Activated T-helper 2 cell treated with anti-CD3 and anti-CD28 coated beads, Interferon-gamma antibody, Interleukin-2, Interleukin-4, amounts not matched to agents 10 μg/mL and 5 μg/mL and 100 μg/mL, durations not matched to agents 14 hours and 24 hours and 36 hours (primary cell): ENCODE measurements around the gene SMIM17. TPM values are rescaled to one million over a fixed set of nuclear protein-coding genes. Genes with fewer than 3 reads are reported as not detected.
"Not testable (repeated sequence)": the region's sequence is repeated elsewhere in the genome, so short reads cannot be mapped to it uniquely, and the experiment has no call there.

Experiments
- DNase-seq: peaks from one replicate; pipeline ENCODE4 v3.0.0; 2021; ENCODE audit warnings: low spot score
- H3K27ac Mint-ChIP-seq: one replicate; pipeline ENCODE4 v1.8.0; 2021; ENCODE audit warnings: mixed read lengths
- H3K27me3 Mint-ChIP-seq: one replicate; pipeline ENCODE4 v1.8.0; 2021; ENCODE audit warnings: low read depth, mixed read lengths
- H3K36me3 Mint-ChIP-seq: one replicate; pipeline ENCODE4 v1.8.0; 2021; ENCODE audit warnings: low read depth, mixed read lengths
- H3K4me1 Mint-ChIP-seq: one replicate; pipeline ENCODE4 v1.8.0; 2021; ENCODE audit warnings: low read depth, mixed read lengths
- H3K4me3 Mint-ChIP-seq: one replicate; pipeline ENCODE4 v1.8.0; 2021; ENCODE audit warnings: low read depth, mild to moderate bottlenecking, moderate library complexity, mixed read lengths
- H3K9me3 Mint-ChIP-seq: one replicate; pipeline ENCODE4 v1.8.0; 2021; ENCODE audit warnings: mixed read lengths
- intact Hi-C: fragments of 100-400 bp; cut with micrococcal nuclease; formaldehyde crosslinking; loops from one replicate; pipeline ENCODE4 v1.15.1; 2023
- total RNA-seq: library from RNA; stranded (reverse); gene quantifications from 2 replicates; pipeline ENCODE4 v1.2.3, GENCODE V29; 2022

SMIM17 gene
- total RNA-seq, 1 donor from 2014 or later: not detected

GRCh38 chr19:56664511-56664910 is 21.6 kb downstream of the SMIM17 start:
- Mint-ChIP-seq H3K4me1 (no peaks in the 10 kb centered on the region), H3K27ac (no peak overlapping the region), H3K27me3 (no peaks in the 10 kb centered on the region), H3K4me3 (no peak overlapping the region), H3K36me3 (no peaks in the 10 kb centered on the region), H3K9me3 (peaks cover 51% of the 10 kb centered on the region)
- intact Hi-C loops: no loop called here
- no peak for DNase-seq

GRCh38 chr19:56667311-56667870 is 24.4 kb downstream of the SMIM17 start:
- H3K27me3 Mint-ChIP-seq: no peaks in the 10 kb centered on the region
- DNase-seq: no peak
- no peak overlapping the region for H3K27ac Mint-ChIP-seq
- intact Hi-C loops: no loop called here
- H3K4me1 Mint-ChIP-seq: no peaks in the 10 kb centered on the region
- peaks cover 3% of the 10 kb centered on the region for H3K36me3 Mint-ChIP-seq
- H3K9me3 Mint-ChIP-seq: peaks cover 46% of the 10 kb centered on the region
- no peak overlapping the region for H3K4me3 Mint-ChIP-seq

GRCh38 chr19:56668676-56669075 is 25.7 kb downstream of the SMIM17 start:
- Mint-ChIP-seq H3K4me3 (no peak overlapping the region), H3K27ac (no peak overlapping the region), H3K4me1 (no peaks in the 10 kb centered on the region), H3K36me3 (peaks cover 3% of the 10 kb centered on the region), H3K9me3 (peaks cover 38% of the 10 kb centered on the region), H3K27me3 (no peaks in the 10 kb centered on the region)
- intact Hi-C loops: no loop called here
- no peak for DNase-seq

- peaks cover 3% of the 10 kb centered on the region for H3K36me3 Mint-ChIP-seq
- H3K27me3 Mint-ChIP-seq: no peaks in the 10 kb centered on the region
- H3K9me3 Mint-ChIP-seq: peaks cover 51% of the 10 kb centered on the region
- DNase-seq: no peak
- intact Hi-C loops: no loop called here
- peak overlapping the region; percentile 55 for H3K4me3 Mint-ChIP-seq
- no peaks in the 10 kb centered on the region for H3K4me1 Mint-ChIP-seq
- H3K27ac Mint-ChIP-seq: no peak overlapping the region
Observed at GRCh38 chr19:56670401-56670960, 27.5 kb downstream of the SMIM17 start.

- peaks cover 3% of the 10 kb centered on the region for H3K36me3 Mint-ChIP-seq
- H3K27me3 Mint-ChIP-seq: no peaks in the 10 kb centered on the region
- H3K4me1 Mint-ChIP-seq: no peaks in the 10 kb centered on the region
- no peak overlapping the region for H3K27ac Mint-ChIP-seq
- peaks cover 51% of the 10 kb centered on the region for H3K9me3 Mint-ChIP-seq
- DNase-seq: no peak
- H3K4me3 Mint-ChIP-seq: peak overlapping the region; percentile 64
- intact Hi-C loops: no loop called here
Observed at GRCh38 chr19:56670961-56671612, 28.1 kb downstream of the SMIM17 start.

GRCh38 chr19:56671613-56671994 is 28.6 kb downstream of the SMIM17 start, which contains the start of gene ZNF835:
Gene ZNF835 (minus strand): TSS chr19:56671757. CDS start chr19:56665198, 6,559 bp downstream.
- Mint-ChIP-seq H3K4me1 (no peaks in the 10 kb centered on the region), H3K36me3 (peaks cover 3% of the 10 kb centered on the region), H3K4me3 (peak within 1 kb of the TSS; percentile 64), H3K27me3 (no peaks in the 10 kb centered on the region), H3K9me3 (peaks cover 51% of the 10 kb centered on the region), H3K27ac (no peak within 1 kb of the TSS)
- intact Hi-C loops: no loop called here
- DNase-seq: peak; percentile 22

GRCh38 chr19:56672610-56673009 is 29.7 kb downstream of the SMIM17 start:
- H3K4me1 Mint-ChIP-seq, H3K27ac Mint-ChIP-seq, H3K4me3 Mint-ChIP-seq, DNase-seq, intact Hi-C loops, H3K27me3 Mint-ChIP-seq, H3K36me3 Mint-ChIP-seq: not testable (repeated sequence)
- H3K9me3 Mint-ChIP-seq: peaks cover 45% of the 10 kb centered on the region

- Mint-ChIP-seq H3K27me3 (no peaks in the 10 kb centered on the region), H3K4me1 (no peaks in the 10 kb centered on the region), H3K36me3 (no peaks in the 10 kb centered on the region), H3K27ac (no peak overlapping the region), H3K4me3 (no peak overlapping the region), H3K9me3 (peaks cover 54% of the 10 kb centered on the region)
- DNase-seq: no peak
- intact Hi-C loops: no loop called here
Observed at GRCh38 chr19:56678205-56678604, 35.2 kb downstream of the SMIM17 start.

- Mint-ChIP-seq H3K4me1 (no peaks in the 10 kb centered on the region), H3K27me3 (no peaks in the 10 kb centered on the region), H3K36me3 (no peaks in the 10 kb centered on the region), H3K27ac (no peak overlapping the region), H3K4me3 (no peak overlapping the region), H3K9me3 (peaks cover 58% of the 10 kb centered on the region)
- intact Hi-C loops: no loop called here
- DNase-seq: no peak
Observed at GRCh38 chr19:56681702-56682101, 38.7 kb downstream of the SMIM17 start.

- DNase-seq: no peak
- H3K4me3 Mint-ChIP-seq: no peak overlapping the region
- H3K36me3 Mint-ChIP-seq: no peaks in the 10 kb centered on the region
- H3K4me1 Mint-ChIP-seq: no peaks in the 10 kb centered on the region
- peaks cover 58% of the 10 kb centered on the region for H3K9me3 Mint-ChIP-seq
- intact Hi-C loops: no loop called here
- no peaks in the 10 kb centered on the region for H3K27me3 Mint-ChIP-seq
- H3K27ac Mint-ChIP-seq: no peak overlapping the region
Observed at GRCh38 chr19:56683116-56683515, 40.2 kb downstream of the SMIM17 start.

- Mint-ChIP-seq H3K27ac (no peak overlapping the region), H3K4me1 (no peaks in the 10 kb centered on the region), H3K4me3 (no peak overlapping the region), H3K36me3 (no peaks in the 10 kb centered on the region), H3K27me3 (no peaks in the 10 kb centered on the region), H3K9me3 (peaks cover 51% of the 10 kb centered on the region)
- no peak for DNase-seq
- intact Hi-C loops: no loop called here
Observed at GRCh38 chr19:56687031-56687430, 44.1 kb downstream of the SMIM17 start.

GRCh38 chr19:56689198-56689597 is 46.2 kb downstream of the SMIM17 start:
- no peaks in the 10 kb centered on the region for H3K4me1 Mint-ChIP-seq
- DNase-seq: no peak
- intact Hi-C loops: no loop called here
- H3K9me3 Mint-ChIP-seq: peaks cover 59% of the 10 kb centered on the region
- no peak overlapping the region for H3K27ac Mint-ChIP-seq
- no peaks in the 10 kb centered on the region for H3K27me3 Mint-ChIP-seq
- H3K36me3 Mint-ChIP-seq: no peaks in the 10 kb centered on the region
- no peak overlapping the region for H3K4me3 Mint-ChIP-seq

- intact Hi-C loops: no loop called here
- DNase-seq: no peak
- Mint-ChIP-seq H3K27ac (no peak overlapping the region), H3K4me3 (no peak overlapping the region), H3K36me3 (no peaks in the 10 kb centered on the region), H3K4me1 (no peaks in the 10 kb centered on the region), H3K9me3 (peaks cover 58% of the 10 kb centered on the region), H3K27me3 (no peaks in the 10 kb centered on the region)
Observed at GRCh38 chr19:56690670-56691069, 47.7 kb downstream of the SMIM17 start.
